GM12873 (cell line): ENCODE data around the gene HRH3.

Source experiments
- TF ChIP-seq, protein P1 (sequence below): IDR thresholded peaks from 2 replicates; pipeline ENCODE4 v1.5.1; 2012; ENCODE audit warnings: low read depth, mild to moderate bottlenecking, moderate library complexity, low read length, control low read depth; ENCODE audit not compliant: insufficient read depth; ENCODE audit errors: missing control alignments

The HRH3 gene

DNA sequence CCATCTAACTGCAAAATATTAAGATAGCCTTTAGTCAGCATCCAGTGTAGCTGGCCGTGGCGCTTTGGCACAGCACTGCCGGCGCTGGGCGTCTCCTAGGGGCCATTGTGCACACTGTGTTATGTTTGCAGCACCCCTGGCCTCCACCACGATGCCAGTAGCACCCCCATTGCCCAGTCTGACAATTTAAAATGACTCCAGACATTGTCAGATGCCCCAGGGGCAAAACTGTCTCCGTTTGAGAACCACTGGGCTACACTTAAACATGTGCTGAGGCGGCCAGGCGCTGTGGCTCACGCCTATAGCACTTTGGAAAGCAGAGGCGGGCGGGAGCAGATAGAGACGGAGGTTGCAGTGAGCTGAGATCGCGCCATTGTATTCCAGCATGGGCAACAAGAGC, 43.2 kb downstream of the HRH3 start:
- TF ChIP-seq, protein P1, sequence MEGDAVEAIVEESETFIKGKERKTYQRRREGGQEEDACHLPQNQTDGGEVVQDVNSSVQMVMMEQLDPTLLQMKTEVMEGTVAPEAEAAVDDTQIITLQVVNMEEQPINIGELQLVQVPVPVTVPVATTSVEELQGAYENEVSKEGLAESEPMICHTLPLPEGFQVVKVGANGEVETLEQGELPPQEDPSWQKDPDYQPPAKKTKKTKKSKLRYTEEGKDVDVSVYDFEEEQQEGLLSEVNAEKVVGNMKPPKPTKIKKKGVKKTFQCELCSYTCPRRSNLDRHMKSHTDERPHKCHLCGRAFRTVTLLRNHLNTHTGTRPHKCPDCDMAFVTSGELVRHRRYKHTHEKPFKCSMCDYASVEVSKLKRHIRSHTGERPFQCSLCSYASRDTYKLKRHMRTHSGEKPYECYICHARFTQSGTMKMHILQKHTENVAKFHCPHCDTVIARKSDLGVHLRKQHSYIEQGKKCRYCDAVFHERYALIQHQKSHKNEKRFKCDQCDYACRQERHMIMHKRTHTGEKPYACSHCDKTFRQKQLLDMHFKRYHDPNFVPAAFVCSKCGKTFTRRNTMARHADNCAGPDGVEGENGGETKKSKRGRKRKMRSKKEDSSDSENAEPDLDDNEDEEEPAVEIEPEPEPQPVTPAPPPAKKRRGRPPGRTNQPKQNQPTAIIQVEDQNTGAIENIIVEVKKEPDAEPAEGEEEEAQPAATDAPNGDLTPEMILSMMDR, result no peak

DNA sequence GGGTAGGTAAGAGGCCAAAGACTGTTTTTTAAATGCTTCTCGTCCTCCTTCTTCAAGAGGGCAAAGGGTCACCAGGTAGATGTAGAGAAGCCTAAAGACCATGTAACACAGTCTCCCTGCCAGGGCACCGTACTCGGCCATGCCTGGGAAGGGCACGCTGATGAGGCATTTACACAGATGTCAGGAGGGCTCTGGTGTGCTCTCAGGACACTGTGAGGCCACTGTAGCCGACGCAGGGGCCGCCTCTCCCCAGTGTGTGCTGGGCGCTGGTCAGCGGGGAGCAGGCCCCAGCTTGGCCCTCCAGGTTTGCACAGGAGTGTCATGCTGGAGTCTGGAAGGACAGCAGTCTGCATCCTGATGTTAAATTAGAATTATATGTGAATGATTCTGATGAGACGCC, 44.4 kb downstream of the HRH3 start:
- TF ChIP-seq, protein P1, result no peak

DNA sequence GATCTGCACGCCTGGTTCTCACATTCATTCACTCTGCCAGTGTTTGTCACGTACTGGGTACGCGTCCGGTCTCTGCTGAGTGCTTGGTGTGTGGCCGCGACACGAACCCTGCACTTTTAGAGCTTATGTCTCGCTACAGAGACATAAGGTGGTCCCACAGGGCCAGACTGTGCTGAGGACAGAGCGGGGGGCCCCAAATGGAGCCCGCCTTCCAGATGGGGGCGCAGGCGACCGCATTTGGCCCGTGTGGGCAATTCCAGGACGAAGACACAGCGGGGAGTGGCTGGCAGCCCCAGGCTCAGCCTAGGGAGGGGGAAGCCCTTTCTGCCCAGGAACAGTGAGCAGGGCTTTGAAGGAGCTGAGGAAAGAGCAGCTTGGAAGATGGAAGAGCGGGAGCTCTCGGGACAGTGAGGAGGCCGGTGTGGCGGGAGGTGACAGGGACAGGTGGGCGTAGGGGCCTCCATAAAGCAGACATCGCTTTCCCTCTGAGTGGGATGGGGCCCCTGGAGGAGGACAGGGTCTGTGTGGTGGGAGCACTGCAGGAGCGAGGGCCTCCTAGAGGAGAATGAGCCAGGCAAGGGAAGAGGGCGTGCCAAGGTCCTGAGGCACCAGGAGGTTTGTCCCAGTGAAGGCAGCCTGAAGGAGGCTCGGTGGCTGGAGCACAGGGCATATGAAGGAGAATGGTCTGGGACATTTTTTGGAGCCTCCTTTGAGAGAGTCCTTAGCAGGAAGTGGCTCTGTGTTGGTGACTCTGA, 45.0 kb downstream of the HRH3 start:
- TF ChIP-seq, protein P1, result no peak

DNA sequence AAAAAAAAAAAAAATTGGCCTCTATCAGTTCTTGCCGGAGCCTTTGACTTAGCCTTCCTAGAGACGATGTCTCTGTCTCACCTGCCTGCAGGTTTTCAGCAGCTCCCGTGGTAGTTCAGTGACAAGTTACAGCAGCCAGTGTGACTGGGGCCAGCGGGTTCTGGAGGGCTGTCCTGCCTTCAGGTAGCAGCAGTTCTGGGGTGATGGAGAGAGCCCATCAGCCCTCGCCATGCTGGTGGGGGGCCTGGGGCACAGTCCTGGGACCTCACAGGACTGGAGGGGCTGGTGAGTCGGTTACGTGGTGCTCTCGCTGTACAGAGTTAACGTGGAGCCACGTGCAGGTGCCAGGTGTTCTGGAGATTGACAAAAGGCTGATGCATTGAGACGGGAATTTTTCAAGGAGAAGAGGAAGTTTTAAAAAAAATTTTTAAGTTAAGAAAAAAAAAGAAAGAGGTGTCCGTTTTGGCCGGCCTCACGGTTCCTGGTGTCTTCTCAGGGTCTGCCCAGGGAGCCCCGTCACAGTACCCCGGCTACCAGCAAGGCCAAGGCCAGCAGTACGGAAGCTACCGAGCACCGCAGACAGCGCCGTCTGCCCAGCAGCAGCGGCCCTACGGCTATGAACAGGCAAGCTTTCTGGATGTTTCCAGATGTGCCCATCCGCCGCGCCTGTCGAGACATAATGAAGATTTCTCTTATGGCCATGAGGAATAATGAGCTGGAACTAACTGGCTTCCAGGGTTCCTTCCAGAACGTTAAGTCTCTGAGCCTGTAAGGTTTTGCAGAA, 45.9 kb downstream of the HRH3 start:
- TF ChIP-seq, protein P1, result no peak

GRCh38 chr20:62172666-62173065, 47.4 kb downstream of the HRH3 start:
- TF ChIP-seq, protein P1, result no peak

- TF ChIP-seq, protein P1, result no peak
Observed at GRCh38 chr20:62171245-62171644, 48.8 kb downstream of the HRH3 start.

- TF ChIP-seq, protein P1, result no peak
Observed at GRCh38 chr20:62170536-62170935, 49.5 kb downstream of the HRH3 start.
